ENCODE data around the gene HOXB6. TPM values are rescaled to one million over a fixed set of nuclear protein-coding genes. Genes with fewer than 3 reads are reported as not detected.

The HOXB6 gene
- total and polyA plus RNA-seq, 9 donors: 0.25 to 10.3 (median 1.2) TPM

- H3K36me3 ChIP-seq: no peaks in the 10 kb centered on the region
- 17 to 23% (median 19%) methylated on average over 5 of the region's 5 CpGs for WGBS, 3 donors
- peaks cover 2% of the 10 kb centered on the region for H3K4me1 ChIP-seq (ENCODE audit: insufficient read depth)
- DNase-seq: no peak
- no peak for TF ChIP-seq EP300 (IDR thresholded peaks at IDR 0.05)
- no peak for TF ChIP-seq POLR2A (IDR thresholded peaks at IDR 0.05)
- TF ChIP-seq, protein P1, sequence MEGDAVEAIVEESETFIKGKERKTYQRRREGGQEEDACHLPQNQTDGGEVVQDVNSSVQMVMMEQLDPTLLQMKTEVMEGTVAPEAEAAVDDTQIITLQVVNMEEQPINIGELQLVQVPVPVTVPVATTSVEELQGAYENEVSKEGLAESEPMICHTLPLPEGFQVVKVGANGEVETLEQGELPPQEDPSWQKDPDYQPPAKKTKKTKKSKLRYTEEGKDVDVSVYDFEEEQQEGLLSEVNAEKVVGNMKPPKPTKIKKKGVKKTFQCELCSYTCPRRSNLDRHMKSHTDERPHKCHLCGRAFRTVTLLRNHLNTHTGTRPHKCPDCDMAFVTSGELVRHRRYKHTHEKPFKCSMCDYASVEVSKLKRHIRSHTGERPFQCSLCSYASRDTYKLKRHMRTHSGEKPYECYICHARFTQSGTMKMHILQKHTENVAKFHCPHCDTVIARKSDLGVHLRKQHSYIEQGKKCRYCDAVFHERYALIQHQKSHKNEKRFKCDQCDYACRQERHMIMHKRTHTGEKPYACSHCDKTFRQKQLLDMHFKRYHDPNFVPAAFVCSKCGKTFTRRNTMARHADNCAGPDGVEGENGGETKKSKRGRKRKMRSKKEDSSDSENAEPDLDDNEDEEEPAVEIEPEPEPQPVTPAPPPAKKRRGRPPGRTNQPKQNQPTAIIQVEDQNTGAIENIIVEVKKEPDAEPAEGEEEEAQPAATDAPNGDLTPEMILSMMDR (IDR thresholded peaks at IDR 0.05): no peak
- intact Hi-C loops (cut with DNase I): loop anchor here in 1 of 4 donors (10.0 kb wide), 1 partner anchor 294 kb away; no protein-coding TSS in a partner anchor
- H3K9me3 ChIP-seq: no peaks in the 10 kb centered on the region
- H3K27ac ChIP-seq: no peak overlapping the region
- H3K27me3 ChIP-seq: peaks cover 2% of the 10 kb centered on the region
- no peak overlapping the region for H3K4me3 ChIP-seq
Observed at GRCh38 chr17:48628649-48629410, 24.0 kb upstream of the HOXB6 start.

- H3K27ac ChIP-seq: no peak overlapping the region
- no peaks in the 10 kb centered on the region for H3K9me3 ChIP-seq
- no peaks in the 10 kb centered on the region for H3K36me3 ChIP-seq
- no peak overlapping the region for H3K4me3 ChIP-seq
- peaks cover 2% of the 10 kb centered on the region for H3K27me3 ChIP-seq
- WGBS, 3 donors: 3 to 12% (median 4%) methylated on average over 27 of the region's 27 CpGs
- H3K4me1 ChIP-seq (ENCODE audit: insufficient read depth): peaks cover 2% of the 10 kb centered on the region
- intact Hi-C loops (cut with DNase I): loop anchor here in 1 of 4 donors (10.0 kb wide), 1 partner anchor 293 kb away; no protein-coding TSS in a partner anchor
- no peak for TF ChIP-seq EP300 (IDR thresholded peaks at IDR 0.05)
- TF ChIP-seq, protein P1 (IDR thresholded peaks at IDR 0.05): no peak
- no peak for TF ChIP-seq POLR2A (IDR thresholded peaks at IDR 0.05)
- no peak for DNase-seq
Observed at GRCh38 chr17:48627623-48628521, 23.1 kb upstream of the HOXB6 start.

GRCh38 chr17:48627118-48627597 is 22.4 kb upstream of the HOXB6 start:
- H3K27me3 ChIP-seq: peaks cover 2% of the 10 kb centered on the region
- H3K27ac ChIP-seq: no peak overlapping the region
- TF ChIP-seq EP300 (IDR thresholded peaks at IDR 0.05): no peak
- TF ChIP-seq POLR2A (IDR thresholded peaks at IDR 0.05): no peak
- TF ChIP-seq, protein P1 (IDR thresholded peaks at IDR 0.05): no peak
- no peak for DNase-seq
- no peaks in the 10 kb centered on the region for H3K9me3 ChIP-seq
- H3K36me3 ChIP-seq: no peaks in the 10 kb centered on the region
- H3K4me3 ChIP-seq: no peak overlapping the region
- H3K4me1 ChIP-seq (ENCODE audit: insufficient read depth): peaks cover 2% of the 10 kb centered on the region
- WGBS, 3 donors: 4 to 12% (median 6%) methylated on average over 5 of the region's 5 CpGs
- intact Hi-C loops (cut with DNase I): loop anchor here in 1 of 4 donors (10.0 kb wide), 1 partner anchor 292 kb away; no protein-coding TSS in a partner anchor

All from ovary (tissue), 9 donors.